ENCODE data around the gene ADRA2B.

ADRA2B gene

DNA sequence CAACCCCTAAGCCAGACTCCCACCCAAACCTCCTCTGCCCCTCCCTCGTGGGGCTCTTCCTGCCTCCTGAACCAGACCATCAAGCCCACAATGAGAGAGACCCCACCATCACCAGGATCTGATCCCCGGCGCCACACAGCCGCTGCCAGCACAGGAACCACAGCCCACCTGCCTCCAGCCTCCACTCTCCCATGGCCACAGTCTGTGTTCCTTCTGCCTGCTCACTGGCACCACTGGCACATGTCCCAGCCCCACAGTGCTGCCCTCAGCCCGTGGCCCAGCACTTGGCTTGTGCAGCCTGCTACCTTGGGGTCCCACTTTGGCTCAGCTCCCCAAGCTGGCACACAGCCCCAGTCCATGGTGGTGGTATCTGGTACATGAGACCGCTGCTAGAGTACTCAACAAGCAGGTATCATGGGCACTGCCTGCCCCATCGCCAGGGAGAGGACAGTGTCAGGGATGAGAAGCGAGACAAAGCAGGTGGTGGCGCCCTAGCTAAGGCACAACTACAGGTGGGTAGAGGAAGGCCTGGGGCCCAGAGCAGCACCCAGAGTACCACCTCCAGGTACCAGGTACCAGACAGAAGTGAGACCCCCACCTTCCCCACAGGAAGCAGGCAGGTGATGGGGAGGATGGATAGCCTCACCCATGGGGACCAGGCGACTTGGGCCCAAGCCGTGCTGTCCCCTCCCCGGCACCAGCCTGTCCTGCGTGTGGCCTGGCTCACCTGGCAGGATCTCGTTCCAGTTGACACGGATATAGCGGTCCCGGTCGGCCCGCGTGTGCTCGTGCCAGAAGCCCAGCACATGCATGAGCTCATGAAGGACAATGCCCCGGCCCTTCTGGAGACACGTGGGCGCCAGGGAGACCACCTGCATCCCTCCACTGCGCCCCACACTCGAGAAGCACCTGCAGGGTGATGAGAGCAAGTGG, 15.7 kb upstream of the ADRA2B start:
- TF ChIP-seq, protein P1, sequence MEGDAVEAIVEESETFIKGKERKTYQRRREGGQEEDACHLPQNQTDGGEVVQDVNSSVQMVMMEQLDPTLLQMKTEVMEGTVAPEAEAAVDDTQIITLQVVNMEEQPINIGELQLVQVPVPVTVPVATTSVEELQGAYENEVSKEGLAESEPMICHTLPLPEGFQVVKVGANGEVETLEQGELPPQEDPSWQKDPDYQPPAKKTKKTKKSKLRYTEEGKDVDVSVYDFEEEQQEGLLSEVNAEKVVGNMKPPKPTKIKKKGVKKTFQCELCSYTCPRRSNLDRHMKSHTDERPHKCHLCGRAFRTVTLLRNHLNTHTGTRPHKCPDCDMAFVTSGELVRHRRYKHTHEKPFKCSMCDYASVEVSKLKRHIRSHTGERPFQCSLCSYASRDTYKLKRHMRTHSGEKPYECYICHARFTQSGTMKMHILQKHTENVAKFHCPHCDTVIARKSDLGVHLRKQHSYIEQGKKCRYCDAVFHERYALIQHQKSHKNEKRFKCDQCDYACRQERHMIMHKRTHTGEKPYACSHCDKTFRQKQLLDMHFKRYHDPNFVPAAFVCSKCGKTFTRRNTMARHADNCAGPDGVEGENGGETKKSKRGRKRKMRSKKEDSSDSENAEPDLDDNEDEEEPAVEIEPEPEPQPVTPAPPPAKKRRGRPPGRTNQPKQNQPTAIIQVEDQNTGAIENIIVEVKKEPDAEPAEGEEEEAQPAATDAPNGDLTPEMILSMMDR (conservative IDR thresholded peaks at IDR 0.05; ENCODE audit: low read depth, low read length): no peak
- no peak overlapping the region for H3K4me3 ChIP-seq (ENCODE audit: low read length)
- no peak for DNase-seq (ENCODE audit: low read depth)

DNA sequence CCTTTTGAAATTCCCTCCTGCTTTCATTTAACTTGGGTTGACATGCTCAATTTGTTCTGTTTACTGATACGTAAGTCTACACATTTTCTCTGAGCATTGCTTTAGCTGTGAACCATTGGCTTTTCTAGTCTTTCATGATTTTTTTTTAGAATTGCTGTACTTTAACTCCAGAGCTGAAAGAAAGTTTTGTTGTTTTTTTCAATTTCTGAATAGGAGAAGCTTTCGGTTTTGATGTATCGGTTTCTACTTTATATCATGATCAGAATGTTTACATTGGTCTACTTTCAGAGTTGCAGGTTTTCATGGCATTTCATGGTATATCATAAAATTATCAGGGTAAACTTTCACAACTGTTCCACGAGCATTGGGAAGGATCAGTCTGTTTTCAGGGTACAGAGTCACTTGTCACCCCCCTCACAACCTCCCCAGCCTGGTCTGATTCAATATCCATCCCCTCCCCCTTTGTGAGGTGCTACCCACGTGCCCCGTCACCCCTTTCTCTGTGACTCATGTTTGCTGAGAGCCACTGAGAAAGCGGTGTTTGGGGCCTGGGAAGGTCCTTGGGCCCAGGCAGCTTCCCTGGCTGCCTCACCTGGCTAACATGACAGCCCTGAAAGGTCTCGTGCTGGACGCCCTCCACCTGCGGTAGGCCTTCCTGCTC, 14.9 kb upstream of the ADRA2B start:
- TF ChIP-seq, protein P1 (conservative IDR thresholded peaks at IDR 0.05; ENCODE audit: low read depth, low read length): no peak
- DNase-seq (ENCODE audit: low read depth): no peak
- no peak overlapping the region for H3K4me3 ChIP-seq (ENCODE audit: low read length)

- TF ChIP-seq, protein P1 (conservative IDR thresholded peaks at IDR 0.05; ENCODE audit: low read depth, low read length): no peak
- no peak overlapping the region for H3K4me3 ChIP-seq (ENCODE audit: low read length)
- DNase-seq (ENCODE audit: low read depth): no peak
Measured at GRCh38 chr2:96130483-96130882, 14.1 kb upstream of the ADRA2B start.

- TF ChIP-seq, protein P1 (conservative IDR thresholded peaks at IDR 0.05; ENCODE audit: low read depth, low read length): no peak
- DNase-seq (ENCODE audit: low read depth): no peak
- H3K4me3 ChIP-seq (ENCODE audit: low read length): no peak overlapping the region
Measured at GRCh38 chr2:96129528-96130120, 13.3 kb upstream of the ADRA2B start.

DNA sequence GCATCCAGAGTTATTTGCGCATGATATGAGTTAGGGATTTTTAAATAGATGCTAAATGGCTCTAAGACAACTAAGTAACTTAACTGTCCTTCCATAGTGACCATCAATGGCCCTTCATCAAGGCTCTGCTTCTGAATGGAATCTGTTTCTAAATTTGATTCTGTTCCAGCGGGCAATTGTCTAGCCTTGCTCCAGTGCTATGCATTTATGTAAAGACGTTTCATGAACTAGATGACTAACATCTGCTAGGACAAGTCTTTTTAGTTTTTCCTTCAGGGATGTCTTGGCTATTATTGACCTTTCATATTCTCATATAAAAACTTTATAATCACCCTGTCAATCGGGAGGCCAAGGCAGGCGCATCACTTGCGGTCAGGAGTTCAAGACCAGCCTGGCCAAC, 12.1 kb upstream of the ADRA2B start:
- no peak for DNase-seq (ENCODE audit: low read depth)
- TF ChIP-seq, protein P1 (conservative IDR thresholded peaks at IDR 0.05; ENCODE audit: low read depth, low read length): no peak
- H3K4me3 ChIP-seq (ENCODE audit: low read length): no peak overlapping the region

GRCh38 chr2:96124406-96125265, 8.3 kb upstream of the ADRA2B start:
- no peak overlapping the region for H3K4me3 ChIP-seq (ENCODE audit: low read length)
- no peak for DNase-seq (ENCODE audit: low read depth)
- TF ChIP-seq, protein P1 (conservative IDR thresholded peaks at IDR 0.05; ENCODE audit: low read depth, low read length): no peak

Measured in retinal pigment epithelial cell (primary cell).